Measurements from ENCODE around the gene LHX3.

The LHX3 gene

DNA sequence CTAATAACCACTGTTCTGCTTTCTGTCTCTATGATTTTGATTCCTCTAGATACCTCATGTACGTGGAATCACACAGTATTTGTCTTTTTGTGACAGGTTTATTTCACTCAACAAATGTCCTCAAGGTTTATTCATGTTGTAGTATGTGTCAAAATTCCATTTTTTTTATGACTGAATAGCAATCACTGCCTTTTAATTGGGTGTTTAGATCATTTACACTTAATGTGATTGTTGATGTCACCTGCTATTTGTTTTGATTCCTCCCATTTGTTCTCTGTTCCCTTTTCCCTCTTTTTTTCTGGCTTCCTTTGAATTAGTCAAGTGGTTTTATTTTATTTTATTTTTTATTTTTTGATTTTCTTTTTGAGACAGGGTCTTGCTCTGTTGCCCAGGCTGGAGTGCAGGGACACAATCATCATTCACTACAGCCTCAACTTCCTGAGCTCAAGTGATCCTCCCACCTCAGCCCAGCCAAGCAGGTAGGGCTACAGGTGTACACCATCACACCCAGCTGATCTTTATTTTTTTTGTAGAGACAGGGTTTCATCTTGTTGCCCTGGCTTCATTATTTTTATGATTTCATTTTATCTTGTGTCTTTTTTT lies 41.6 kb downstream of the LHX3 start:
- in situ Hi-C loops (cut with HindIII; ENCODE audit: low sequenced_read_pairs) = no loop called here

DNA sequence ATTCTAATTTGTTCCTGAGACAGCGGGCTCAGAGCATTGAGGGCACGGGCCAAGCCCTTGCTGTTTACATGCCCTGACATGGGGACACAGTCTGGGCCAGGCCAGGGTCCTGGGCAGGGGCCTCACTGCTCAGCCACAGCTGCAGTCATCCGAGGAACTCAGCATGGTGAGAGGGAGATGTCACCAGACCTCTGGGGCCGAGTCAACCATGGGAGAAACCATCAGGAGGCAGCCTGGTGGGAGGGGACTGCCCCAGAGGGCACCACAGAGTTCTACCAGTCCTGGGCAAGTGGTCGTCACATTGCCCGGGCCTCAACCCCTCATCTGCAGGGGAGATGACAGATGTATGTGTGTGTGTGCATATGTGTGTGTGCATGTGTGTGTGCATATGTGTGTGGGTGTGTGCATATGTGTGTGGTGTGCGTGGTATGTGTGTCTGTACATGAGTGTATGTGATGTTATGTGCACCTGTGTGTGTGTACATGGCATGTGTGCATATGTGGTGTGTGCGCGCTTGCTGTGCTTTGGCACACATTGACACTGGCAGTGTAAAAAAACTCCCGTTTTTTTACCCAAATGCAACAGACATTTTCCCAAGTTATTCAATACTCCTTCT lies 43.8 kb downstream of the LHX3 start:
- in situ Hi-C loops (cut with HindIII; ENCODE audit: low sequenced_read_pairs) = no loop called here

DNA sequence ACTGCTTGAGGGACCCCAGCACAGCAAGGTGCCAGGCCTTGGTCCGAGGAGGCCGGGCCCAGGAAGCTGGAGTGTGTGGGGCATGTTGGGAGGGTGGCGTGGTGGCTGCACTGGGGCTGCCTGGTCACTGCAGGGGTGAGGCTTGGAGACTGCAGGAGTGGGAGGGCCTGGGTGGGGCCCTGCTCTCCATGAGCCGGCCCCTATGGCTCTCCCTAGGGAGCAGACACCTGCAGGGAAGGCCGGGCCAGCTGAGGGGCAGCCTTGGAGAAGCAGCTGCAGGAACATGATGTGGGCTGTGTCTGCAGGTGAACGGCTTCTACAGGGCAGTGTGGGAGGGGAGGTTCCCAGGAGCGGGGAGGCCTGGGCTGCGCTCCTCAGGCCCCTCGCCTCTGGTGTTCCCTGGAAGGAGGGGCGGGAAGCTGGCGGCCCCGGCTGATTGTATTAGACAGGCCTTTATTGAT lies 44.5 kb downstream of the LHX3 start:
- in situ Hi-C loops (cut with HindIII; ENCODE audit: low sequenced_read_pairs) = no loop called here

DNA sequence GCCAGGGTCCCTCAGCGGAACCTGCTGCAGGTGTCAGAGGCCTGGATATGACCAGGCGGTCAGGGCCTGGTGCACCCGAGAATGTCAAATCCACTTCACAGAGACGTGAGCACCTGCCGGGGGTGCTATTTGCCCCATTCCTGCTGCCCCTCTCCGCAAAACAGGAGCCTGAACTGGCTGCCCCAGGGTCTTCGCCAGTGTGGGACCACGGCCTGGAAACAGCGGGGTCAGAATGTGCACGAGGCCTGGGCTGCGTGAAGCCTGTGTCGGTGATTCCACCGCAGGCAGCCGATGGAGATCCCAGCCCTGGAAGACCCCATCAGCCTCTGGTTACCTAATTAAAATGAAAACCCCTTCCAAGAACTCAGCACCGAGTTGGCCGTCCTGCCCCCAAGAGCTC lies 45.1 kb downstream of the LHX3 start:
- in situ Hi-C loops (cut with HindIII; ENCODE audit: low sequenced_read_pairs) = loop anchor here (5.0 to 10.0 kb wide), 3 partner anchors 32 to 65 kb away; no protein-coding TSS in a partner anchor

DNA sequence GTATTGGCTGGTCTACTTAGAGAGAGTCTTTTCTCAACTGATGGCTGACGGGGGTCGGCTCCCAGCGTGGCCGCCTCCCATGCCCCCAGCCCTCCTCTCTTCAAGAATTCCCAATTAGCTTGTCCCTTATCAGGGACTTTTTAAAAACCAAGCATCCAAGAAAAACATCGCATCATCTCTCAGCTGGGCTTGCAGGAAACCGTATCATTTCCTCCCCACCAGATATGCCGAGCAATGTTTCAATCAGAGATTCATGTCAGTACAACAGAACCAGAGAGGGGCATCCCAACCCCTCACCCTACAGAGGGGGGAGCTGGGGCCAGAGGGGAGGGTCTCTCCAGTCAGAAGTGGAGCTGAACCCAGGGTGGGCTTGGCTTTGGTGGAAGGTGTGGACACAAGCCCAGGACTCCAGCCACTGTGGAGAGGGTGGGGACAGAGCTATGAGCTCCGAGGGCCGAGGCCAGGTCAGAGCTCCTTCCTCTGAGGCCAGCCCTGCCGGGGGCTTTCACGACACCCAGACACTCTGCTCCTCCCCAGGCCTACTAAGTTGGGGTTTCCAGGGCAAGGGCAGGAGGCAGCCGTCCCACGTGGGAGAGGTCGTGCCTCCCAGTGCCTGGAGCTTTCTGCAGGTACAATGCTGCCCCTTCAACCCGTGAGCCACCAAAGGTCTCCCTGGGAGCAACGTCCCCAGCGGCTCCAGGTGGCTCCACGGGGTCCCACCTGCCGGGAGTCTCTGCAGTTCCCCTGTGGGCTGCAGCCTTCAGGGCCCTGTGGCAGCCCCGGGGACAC lies 47.3 kb downstream of the LHX3 start:
- in situ Hi-C loops (cut with HindIII; ENCODE audit: low sequenced_read_pairs) = loop anchor here (5.0 to 10.0 kb wide), 3 partner anchors 35 to 67 kb away; no protein-coding TSS in a partner anchor

DNA sequence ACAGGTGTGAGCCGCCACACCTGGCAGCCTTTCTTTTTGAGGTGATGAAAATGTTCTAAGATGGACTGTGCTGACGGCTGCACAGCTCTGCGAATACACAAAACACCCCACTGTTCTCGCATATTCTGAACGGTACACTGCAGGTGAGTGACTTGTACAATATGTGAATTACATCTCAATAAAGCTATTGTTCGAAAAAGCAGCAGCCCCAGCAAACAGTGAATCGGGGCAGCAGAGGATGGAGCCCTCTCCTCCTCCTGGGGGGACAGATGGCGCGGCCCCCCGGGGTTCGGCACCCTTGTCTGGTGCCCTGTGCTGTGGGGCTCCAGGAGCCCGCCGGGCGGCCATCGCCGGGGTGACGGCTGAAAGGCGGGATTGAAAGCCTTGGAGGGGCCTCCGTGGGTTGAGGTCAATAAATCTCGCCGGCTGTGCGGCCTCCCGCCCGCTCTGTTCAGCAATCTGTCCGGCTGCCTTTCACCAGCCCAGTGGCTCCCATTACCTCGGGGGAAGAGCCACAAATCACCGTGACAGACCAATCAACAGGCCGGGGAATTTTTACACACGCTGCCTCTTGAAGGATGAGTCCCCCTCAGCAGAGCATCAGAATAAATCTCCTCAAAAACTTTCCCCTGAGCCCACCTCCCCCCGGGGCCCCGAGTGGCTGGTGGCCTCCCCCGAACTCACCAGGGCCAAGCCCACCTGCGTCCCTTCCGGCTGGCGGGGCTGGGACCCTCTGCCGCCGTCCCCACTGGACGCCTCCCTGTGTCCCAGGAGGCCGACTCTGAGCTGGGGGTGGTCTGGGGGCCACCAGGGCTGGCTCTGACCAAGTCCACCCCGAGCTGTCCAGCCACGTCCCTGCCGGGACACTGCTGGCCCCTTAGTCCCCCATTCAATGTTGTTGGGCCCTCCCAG lies 48.5 kb downstream of the LHX3 start:
- in situ Hi-C loops (cut with HindIII; ENCODE audit: low sequenced_read_pairs) = loop anchor here (5.0 to 10.0 kb wide), 3 partner anchors 36 to 68 kb away; no protein-coding TSS in a partner anchor

DNA sequence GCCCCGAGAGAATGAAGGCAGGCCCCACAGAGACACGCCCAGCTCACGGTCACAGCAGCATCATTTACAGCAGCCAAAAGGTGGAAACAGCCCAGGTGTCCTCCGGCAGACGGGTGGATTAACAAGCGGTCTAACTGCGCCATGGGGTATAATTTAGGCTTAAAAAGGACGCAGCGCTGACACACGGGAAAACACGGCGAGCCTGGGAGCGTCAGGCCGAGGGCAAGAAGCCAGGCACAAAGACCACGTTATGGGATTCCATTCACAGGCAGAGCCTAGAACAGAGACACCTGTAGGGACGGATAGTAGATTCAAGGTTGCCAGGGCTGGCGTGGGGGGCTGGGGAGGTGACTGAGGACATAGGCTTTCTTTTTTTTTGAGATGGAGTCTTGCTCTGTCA lies 49.4 kb downstream of the LHX3 start:
- in situ Hi-C loops (cut with HindIII; ENCODE audit: low sequenced_read_pairs) = loop anchor here (5.0 to 10.0 kb wide), 3 partner anchors 37 to 69 kb away; no protein-coding TSS in a partner anchor

DNA sequence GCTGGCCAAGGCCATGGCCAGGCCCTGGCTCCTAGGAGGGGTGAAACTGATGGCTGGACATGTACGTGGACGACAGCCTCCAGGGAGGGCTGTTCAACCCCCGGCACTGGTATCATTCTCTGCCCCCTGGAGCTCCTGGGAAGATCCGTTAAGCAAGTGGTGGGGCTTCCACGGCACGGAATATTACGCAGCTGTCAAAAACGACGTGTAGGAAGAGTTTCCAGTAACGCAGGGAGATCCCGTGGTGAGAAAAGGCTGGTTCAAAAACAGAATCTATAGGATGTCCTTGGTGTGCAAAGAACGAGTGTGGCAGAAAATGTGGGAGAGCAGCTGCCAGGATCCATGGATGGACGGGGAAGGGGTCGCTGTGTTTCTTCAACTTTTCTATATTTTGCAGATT lies 50.0 kb downstream of the LHX3 start:
- in situ Hi-C loops (cut with HindIII; ENCODE audit: low sequenced_read_pairs) = loop anchor here (5.0 to 10.0 kb wide), 3 partner anchors 37 to 70 kb away; no protein-coding TSS in a partner anchor

DNA sequence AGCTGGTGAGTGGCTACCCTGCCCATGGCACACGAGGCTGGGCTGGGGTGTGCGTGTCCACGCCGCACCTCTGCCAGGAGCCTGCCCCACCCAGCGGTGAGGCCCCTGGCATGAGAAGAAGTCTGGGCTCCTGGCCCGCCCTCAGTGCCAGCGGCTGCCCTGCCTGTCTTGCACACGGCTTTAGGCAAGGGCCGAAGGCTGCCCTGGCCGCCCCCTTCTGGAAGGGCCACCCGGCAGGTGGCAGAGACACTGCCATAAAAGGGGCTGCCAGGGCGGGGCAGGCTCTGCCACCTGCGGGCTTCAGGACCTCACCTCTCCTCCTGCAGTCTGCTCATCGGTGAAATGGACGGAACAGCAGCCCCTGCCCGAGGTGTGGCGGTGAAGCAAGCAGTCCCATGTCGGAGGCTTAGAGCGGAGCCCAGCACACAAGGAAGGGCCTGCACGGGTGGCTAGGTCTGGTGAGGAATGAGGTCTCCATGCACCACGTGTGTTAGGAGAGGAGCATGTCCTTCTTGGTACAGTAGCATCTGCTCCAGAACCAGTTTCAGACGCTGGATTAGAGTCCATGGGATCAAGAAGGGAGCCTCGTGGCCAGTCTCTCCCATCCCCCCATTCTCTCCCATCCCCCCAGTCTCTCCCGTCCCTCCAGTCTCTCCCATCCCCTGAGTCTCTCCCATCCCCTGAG lies 51.4 kb downstream of the LHX3 start:
- in situ Hi-C loops (cut with HindIII; ENCODE audit: low sequenced_read_pairs) = loop anchor here (10.0 kb wide), 1 partner anchor 71 kb away; no protein-coding TSS in a partner anchor

DNA sequence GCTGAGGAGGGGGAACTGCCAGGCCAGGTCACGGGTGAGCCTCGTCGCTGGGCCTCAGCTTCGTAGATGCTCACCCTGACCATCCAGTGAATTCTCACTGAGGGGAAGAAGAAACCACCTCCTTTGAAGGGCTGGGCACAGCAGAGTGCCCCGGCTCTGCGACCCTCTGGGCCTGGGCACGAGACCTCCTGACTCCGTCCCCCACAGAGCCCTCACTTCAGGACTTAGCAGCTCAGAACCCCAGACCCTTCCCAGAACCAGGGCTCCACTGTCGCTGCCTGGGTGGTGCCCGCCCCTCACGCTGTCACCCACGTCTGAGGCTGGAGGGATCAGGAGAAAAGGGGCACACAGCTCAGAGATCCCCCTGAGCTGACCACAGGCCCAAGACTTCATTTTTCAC lies 52.0 kb downstream of the LHX3 start:
- in situ Hi-C loops (cut with HindIII; ENCODE audit: low sequenced_read_pairs) = loop anchor here (10.0 kb wide), 1 partner anchor 72 kb away; no protein-coding TSS in a partner anchor

DNA sequence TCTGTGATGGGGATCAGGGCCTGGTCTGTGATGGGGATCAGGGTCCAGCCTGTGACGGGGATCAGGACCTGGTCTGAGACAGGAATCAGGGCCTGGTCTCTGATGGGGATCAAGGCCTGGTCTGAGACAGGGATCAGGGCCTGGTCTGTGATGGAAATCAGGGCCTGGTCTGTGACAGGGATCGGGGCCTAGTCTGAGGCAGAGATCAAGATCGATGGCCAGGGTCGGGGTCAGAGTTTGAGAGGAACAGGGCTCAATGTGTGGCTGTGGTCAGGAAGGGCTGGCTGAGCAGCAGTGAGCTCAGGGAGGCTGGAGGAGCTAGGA lies 52.4 kb downstream of the LHX3 start:
- in situ Hi-C loops (cut with HindIII; ENCODE audit: low sequenced_read_pairs) = loop anchor here (10.0 kb wide), 1 partner anchor 72 kb away; no protein-coding TSS in a partner anchor

DNA sequence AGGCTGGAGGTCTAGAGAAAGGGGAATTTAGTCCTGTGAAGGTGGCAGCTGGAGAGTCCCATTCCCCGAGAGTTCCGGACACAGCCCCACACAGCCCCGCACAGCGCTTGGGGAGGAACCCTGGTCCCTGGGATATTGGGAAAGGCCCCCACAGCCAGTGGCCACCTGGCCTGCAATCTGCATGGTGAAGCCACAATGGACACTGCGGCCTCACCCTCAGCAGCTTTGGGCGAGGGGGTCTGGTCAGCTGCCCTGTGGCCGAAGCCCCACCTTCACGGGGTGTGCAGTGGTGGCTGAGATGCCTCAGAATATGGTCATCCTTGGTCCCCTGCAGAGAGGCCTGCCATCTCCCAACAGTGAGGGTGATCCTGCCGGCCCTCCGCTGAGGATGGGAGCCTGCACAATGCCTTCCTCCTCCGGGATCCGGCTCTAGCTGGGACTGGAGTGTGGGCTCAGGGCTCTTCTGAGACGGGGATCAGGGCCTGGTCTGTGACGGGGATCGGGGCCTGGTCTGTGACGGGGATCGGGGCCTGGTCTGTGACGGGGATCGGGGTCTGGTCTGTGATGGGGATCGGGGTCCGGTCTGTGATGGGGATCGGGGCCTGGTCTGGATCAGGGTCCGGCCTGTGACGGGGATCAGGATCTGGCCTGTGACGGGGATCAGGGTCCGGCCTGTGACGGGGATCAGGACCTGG lies 52.9 kb downstream of the LHX3 start:
- in situ Hi-C loops (cut with HindIII; ENCODE audit: low sequenced_read_pairs) = loop anchor here (10.0 kb wide), 1 partner anchor 73 kb away; no protein-coding TSS in a partner anchor

DNA sequence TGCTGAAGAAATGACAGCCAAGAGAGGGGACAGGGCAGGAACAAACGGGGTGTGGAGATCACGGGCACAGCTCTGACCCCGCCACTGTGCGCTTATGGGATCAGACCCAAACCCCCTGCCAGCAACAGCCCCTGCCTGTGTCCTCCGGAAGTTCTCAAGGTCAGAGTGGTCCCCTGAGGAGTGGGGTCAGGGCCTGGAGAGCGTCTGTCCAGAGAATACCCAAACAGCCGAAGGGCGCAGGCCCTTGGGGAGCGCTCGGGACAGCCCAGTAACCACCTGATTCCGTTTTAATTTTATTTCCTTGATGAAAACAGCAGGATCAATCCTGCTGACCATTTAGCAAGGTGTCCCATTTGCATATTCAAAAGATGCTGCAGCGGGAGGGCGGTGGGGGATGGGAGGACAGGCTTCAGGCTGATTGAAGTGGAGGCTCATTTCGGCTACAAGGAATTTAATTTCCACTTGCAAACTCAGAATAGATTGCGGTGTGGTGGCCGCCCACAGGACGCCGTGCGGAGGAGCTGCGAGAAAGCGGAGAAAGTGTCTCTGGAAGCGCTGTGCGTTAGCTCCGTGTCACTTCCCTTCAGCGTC lies 53.6 kb downstream of the LHX3 start:
- in situ Hi-C loops (cut with HindIII; ENCODE audit: low sequenced_read_pairs) = loop anchor here (10.0 kb wide), 1 partner anchor 73 kb away; no protein-coding TSS in a partner anchor

DNA sequence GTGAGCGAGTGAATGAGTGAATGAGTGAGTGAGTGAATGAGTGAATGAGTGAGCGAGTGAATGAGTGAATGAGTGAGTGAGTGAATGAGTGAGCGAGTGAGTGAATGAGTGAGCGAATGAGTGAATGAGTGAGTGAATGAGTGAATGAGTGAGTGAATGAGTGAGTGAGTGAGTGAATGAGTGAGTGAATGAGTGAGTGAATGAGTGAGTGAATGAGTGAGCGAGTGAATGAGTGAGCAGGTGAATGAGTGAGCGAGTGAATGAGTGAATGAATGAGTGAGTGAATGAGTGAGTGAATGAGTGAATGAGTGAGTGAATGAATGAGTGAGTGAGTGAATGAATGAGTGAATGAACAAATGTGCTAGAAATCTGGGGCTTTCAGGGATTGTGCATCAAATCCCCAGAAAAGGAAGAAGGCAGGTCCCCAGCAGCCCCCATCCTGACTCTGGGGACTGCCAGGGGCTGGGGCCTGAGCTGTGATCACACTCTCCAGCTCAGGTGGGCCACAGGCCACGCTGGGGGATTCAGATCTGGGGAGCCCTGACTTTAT lies 54.2 kb downstream of the LHX3 start:
- in situ Hi-C loops (cut with HindIII; ENCODE audit: low sequenced_read_pairs) = loop anchor here (10.0 kb wide), 1 partner anchor 74 kb away; no protein-coding TSS in a partner anchor

DNA sequence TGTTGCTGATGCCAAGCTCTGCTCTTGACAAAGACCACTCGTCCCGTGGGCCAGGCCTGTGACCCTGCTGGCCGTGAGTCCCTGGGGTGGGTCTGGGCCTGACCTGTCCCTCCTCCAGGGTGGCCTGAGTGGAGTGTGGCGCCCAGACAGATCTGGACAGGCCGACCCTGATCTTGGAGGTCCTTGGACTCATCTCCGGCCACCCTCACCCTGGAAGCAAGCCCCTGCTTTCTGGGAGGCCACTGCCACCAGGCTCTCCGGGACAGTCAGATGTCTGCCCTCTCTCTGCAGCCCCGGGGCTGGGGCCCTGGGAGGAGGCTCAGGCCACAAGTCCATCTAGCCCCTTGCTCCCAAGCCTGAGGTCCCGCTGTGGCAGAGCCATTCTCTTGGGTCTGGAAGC lies 55.1 kb downstream of the LHX3 start:
- in situ Hi-C loops (cut with HindIII; ENCODE audit: low sequenced_read_pairs) = loop anchor here (10.0 kb wide), 1 partner anchor 75 kb away; no protein-coding TSS in a partner anchor

DNA sequence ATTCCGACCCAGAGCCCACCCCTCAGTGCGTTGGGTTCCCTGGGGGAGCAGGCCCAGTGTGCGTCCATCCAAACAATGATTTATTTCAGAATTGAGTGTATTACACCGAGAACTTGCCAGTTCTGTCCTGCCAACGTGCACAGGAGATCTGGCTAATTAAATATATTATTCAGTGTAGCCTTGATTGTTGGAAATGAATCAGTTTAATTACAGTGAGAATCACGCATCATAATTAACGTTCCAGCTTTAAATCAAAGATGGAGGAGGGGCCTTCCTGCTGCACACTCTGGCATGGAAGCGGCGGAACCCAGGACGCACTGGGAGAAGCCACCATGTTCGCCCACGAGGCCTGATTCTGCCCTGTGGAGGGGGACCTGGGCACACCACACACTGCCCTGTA lies 55.6 kb downstream of the LHX3 start:
- in situ Hi-C loops (cut with HindIII; ENCODE audit: low sequenced_read_pairs) = no loop called here

DNA sequence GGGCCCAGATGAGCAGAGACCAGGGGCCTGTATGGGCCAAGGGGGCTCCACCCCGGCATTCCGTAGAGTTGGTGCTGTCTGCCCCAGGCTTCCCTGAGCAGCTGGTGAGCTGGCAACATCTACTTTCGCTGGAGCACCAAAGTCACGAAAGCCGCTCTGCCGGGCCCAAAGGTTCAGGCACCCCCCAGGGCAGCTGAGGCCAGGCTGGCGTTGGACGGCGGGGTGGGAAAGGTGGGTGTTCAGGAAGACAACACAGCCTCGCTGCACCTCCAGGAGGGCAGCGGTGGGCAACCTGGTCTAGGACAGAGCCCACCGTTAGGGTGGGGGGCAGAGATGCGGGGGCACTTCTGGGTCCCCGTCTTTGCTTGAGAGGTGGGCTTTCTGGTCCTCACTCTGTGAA lies 56.2 kb downstream of the LHX3 start:
- in situ Hi-C loops (cut with HindIII; ENCODE audit: low sequenced_read_pairs) = no loop called here
